ENCODE data around the gene CYP26C1.
A peak's percentile ranks its signal among the peaks of the same experiment; 100 is the strongest.
"Not testable (repeated sequence)": the region's sequence is repeated elsewhere in the genome, so short reads cannot be mapped to it uniquely, and the experiment has no call there.

Gene CYP26C1

DNA sequence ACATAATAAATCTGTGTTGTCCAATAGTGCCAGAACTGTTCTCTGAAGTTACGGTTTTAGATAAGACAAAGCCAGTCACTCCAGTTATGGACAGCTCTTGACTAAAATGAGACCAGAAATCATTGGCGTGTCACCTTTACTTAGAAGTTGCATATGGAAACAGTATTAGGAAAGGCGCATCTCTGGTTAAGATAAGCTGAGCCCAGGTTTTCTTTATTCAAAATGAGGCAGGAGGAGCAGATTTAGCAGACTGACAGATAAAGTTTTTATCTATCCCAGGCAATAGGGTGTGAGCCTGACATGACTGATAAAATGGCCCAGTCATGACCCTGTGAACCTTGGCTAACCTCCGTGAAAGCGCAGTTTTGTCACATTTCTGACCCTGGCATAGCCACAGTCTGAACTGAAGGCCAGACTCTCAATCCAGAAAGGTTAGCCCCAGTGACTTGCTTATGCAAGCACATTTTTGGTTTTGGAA, 17.3 kb downstream of the CYP26C1 start:
- DNase-seq: no peak

DNA sequence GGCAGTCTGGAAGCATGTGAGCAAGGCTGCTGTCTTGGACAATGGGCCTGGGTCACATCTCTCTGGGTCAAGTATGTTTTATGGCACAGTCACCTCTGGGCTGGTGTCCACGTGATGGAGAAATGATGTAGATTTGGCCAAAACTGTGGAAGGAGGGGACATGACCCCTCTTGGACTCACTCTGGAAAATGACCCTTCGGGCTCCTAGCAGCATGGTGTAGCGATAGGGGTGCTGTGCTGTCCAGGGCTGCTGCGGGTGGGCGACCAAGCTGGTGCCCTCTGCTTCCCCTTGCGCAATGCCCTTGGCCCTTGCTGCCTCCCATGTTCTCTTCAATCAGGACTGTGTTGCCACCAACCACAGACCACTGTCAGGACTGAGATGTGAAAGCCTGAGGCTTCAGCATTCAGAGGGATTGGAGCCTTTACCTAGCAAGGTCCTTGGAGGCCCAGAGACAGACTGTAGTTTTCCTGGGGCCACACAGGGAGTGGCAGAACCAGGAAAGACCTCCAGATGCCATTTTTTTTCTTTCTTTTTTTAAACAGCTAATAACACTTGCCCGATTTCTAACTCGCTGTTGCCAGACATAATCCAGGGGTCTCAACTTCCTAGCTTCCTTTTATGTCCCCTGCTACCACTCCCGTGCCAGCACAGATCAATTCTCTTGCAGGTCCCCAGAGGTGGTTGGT, 19.2 kb downstream of the CYP26C1 start:
- no peak for DNase-seq

GRCh38 chr10:93080350-93081046, 19.9 kb downstream of the CYP26C1 start:
- peak; percentile 68 for DNase-seq

- no peak for DNase-seq
Measured at GRCh38 chr10:93081318-93081717, 20.7 kb downstream of the CYP26C1 start.

DNA sequence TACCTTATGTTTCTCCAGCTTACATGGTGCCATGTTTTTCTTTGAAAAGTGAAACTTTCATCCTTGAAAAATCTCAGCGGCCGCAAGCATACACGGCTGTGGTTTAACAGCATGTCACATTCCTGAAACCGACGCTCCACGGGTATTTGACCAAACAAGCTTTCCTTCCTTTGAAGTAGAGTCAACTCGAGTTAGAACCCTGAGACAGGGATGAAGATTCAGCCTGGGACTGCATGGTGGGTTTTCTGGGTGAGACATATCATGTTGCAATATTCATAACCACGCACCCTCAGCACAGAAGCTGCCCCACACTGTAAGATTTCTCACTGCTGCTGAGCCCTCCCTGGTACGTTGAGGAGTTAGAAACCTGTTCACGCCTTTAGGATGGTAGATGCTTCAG, 21.2 kb downstream of the CYP26C1 start:
- peak; percentile 77 for DNase-seq

DNA sequence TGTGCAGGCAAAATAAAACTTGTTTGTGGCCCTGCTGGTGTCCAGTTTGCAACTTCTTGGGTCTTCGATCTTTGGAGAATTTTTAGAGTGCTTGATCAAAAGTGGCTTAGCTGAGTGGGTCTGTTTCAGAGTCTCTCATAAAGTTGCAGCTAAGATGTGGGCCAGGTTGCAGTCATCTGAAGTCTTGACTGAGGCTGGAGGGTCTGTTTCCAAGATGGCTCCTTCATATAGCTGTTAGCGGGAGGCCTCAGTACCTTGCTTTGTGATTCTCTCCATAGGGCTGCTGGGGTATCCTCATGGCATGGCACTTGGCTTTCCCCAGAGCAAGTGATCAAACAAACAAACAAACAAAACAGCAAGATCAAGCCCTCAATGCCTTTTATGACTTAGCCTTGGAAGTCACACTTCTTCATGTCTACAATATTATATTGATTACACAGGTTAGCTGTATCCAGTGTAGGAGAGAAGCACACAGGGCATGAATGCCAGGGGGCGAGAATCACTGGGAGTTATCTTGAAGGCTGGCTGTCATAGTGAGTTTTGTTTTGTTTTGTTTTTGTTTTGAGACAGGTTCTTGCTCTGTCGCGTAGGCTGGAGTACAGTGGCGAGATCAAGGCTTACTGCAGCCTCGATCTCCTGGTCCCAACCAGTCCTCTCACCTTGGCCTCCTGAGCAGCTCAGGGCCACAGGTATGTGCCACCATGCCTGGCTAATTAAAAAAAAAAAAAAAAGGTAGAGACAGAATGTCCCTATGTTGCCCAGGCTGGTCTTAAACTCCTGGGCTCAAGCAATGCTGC, 23.3 kb downstream of the CYP26C1 start:
- DNase-seq: no peak

GRCh38 chr10:93085272-93085859, 24.8 kb downstream of the CYP26C1 start:
- no peak for DNase-seq

DNA sequence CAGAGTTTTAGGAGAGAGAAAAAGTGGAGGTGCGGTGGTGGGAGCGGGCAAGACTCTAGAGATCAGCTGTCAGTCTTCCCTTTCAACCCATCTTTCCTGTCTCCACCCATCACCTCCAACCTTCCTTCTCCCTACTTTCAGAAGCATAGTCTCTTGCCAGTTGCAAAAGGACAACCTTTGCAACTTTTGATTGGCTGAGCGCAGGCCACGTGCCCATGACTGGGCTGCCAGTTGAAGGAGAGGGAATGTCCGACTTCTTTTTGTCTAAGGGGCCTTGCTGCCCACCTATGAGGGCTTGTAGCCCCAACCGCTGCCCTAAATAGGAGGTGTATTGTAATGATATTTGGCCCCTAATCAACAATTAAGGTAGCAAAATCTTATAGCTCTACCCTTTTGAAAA, 25.7 kb downstream of the CYP26C1 start:
- DNase-seq: no peak

GRCh38 chr10:93087846-93088245, 27.2 kb downstream of the CYP26C1 start:
- DNase-seq: no peak

DNA sequence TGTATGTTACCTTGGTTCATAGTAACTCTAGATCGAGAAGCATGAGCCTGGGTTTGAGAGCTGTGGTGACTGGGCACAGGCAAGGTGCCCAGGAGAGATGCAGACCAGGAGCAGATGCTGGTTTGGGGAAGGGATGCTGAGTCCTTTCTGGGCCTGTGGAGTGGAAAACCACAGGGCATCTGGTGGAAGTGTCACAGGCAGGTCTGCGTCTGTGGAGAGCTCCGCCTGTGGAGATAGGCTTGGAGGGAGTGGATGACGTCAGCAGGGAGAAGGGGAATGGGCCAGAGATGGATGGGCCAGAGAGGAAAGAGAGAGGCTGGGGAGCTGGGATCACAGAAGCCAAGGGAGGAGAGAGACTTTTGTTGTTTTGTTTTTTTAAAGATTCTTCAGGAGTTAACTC, 27.9 kb downstream of the CYP26C1 start:
- no peak for DNase-seq

DNA sequence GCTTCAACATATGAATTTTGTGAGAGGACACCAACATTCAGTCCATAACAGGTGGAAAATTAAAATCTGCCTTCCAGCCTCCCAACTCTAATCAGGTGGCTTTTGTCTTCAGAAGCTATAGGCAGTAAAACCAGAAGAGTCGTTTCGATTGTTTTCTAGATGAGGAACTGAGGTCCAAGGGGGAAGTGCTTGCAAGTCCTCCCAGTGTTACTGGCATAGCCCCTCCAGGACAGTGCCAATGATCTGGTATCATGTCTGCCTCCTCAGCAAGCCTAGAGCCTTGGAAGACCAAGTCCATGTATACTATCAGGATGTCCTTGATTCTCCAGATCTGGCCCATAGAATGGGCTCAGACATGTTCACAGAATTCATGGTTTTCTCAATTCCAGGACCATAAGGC, 30.0 kb downstream of the CYP26C1 start:
- DNase-seq: no peak

DNA sequence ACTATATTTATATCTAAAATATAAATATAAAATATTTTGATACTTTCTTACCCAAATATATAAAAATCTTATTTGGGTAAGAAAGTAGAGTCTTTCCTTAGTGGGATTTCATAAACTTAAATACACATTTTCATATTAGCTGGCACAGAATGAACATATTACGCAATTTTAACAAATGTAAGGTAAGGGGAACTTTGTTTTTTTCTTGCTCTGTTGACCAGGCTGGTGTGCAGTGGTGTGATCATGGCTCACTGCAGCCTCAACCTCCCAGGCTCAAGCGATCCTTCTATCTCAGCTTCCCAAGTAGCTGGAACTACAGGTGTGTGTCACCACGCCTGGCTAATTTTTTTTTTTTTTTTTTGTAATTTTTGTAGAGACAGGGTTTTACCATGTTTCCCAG, 31.4 kb downstream of the CYP26C1 start:
- DNase-seq: no peak

DNA sequence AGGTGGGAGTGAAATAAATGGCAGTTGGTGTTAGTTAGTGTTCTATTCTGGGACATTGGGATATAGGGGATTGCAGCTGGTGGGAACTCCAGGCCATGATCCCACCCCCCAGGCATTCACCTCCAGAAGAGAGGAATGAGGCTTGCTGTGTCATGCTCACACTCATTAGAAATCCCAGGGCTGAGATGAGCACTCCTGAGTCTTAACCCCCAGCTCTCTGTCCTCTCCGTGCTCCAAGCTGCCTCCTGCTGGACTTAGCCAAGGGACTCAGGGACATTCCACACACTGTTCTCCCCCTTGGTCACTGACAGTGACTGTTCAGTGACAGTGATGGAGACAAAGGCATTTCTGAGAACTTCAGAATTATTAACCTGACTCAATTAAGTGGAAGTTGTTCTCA, 34.6 kb downstream of the CYP26C1 start:
- no peak for DNase-seq

DNA sequence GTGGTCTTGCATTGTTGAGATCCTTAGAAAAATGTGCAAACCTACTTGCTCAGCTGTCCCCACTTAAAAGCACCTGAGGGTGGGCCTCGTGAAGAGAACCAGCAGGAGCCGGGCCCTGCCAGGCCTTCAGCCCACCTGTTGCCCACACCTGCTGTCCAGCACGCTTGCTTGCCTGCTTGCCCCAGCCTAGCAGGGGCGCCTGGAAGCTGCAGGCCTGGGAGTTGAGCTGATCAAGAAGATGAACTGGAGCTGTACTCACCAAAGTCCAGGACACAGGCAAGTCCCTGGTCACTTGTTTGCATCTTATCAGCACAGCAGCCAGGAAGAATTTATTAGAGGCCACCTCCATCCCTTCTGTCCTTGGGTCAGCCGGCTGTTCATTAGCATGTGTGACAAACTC, 36.3 kb downstream of the CYP26C1 start:
- DNase-seq: no peak

DNA sequence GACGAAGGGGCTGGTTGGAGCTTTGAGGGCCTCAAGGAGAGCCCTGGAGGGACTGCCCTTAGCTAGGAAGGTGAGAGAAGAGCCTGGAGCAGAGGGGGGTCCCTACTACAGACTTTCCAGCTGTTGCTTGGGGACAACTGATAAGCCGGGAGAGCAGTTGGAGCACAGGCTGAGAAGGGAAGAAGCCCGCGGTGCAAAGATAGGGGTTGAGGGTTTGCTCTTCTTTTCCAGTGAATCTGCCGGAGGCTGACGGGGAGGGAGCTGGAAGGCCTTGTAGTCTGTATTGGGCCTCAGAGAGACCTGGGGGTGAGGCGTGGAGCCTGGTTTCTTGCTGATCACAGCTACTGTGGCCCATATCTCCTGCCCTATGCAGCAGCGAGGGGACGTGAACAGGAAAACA, 36.8 kb downstream of the CYP26C1 start:
- DNase-seq: no peak

GRCh38 chr10:93098816-93099215, 38.2 kb downstream of the CYP26C1 start:
- no peak for DNase-seq

- no peak for DNase-seq
Measured at GRCh38 chr10:93099670-93100069, 39.1 kb downstream of the CYP26C1 start.

DNA sequence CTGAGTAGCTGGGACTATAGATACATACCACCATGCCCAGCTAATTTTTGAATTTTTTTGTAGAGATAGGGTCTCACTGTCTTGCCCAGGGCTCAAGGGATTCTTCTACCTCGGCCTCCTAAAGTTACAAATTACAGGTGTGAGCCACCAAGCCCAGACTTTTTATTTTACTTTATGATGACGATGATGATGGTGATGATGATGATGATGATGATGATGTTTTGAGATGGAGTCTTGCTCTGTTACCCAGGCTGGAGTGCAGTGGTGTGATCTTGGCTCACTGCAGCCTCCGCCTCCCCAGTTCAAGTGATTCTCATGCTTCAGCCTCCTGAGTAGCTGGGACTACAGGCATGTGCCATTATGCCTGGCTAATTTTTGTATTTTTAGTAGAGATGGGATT, 40.5 kb downstream of the CYP26C1 start:
- DNase-seq: not testable (repeated sequence)

GRCh38 chr10:93103953-93104352, 43.4 kb downstream of the CYP26C1 start:
- DNase-seq: no peak

- DNase-seq: peak; percentile 83
Measured at GRCh38 chr10:93106631-93107072, 46.1 kb downstream of the CYP26C1 start.

DNA sequence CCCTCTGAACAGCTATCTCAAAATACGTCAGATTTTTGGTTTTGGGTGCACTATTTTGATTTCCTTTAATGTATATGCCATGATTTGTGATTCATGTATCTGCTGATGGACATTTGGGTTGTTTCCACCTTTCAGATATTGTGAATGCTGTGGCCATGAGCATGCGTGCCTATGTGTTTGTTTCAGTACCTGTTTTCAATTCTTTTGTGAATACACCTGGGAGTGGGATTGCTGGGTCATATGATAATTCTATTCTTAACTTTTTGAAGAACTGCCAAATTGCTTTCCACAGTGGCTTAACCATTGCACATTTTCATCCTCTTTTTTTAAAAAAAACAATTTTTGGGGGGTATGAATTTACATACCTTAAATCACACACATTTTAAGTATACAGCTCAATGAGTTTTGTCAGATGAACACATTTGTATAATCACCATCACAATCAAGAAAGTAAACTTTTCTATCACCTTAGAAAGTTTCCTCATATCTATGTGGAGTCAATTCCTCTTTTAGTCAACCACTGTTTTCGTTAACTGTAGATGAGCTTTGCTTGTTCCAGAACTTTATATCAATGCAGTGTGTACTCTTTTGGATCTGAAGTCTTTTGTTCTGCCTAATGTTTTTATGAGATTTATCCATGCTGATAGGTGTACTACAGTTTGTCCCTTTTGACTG, 50.0 kb downstream of the CYP26C1 start:
- no peak for DNase-seq

- no peak for DNase-seq
Measured at GRCh38 chr10:93113042-93113441, 52.4 kb downstream of the CYP26C1 start.

Measured in fibroblast of skin of back (primary cell).